A549 (cell line): ENCODE results near the gene BBS4. TPM values are rescaled to one million over a fixed set of nuclear protein-coding genes. Genes with fewer than 3 reads are reported as not detected.

Experiments
- ATAC-seq, 2 experiments: fragments of 200-7000 bp in 1 of 2; fragments of >200 bp in 1 of 2; cut with Nextera tagmentation in 1 of 2; cut with Tn5 transposase in 1 of 2; 3 replicates each; pipeline versions ENCODE4 v1.8.0 to v1.9.1; 2018 to 2020; ENCODE audit warnings: mild to moderate bottlenecking in 1 of 2, moderate library complexity in 1 of 2
- CTCF ChIA-PET: fragments of 300-600 bp; sonication (Branson Sonifier 250); formaldehyde crosslinking; extraction: SDS; loops from one replicate; lab custom pipeline; 2021; ENCODE audit warnings: antibody characterized with exemption, inconsistent platforms; lab: Yijun Ruan, JAX
- POLR2A ChIA-PET: fragments of 350-600 bp; formaldehyde crosslinking; extraction: SDS; loops from one replicate; lab custom pipeline; 2021; ENCODE audit warnings: antibody characterized with exemption, inconsistent platforms; lab: Yijun Ruan, JAX
- DNase-seq, 2 experiments: peaks; one replicate each; pipeline versions ENCODE4 v3.0.0 to v3.0.0-alpha.2; 2011 to 2016; ENCODE audit warnings: low read depth in 1 of 2, low spot score in 1 of 2
- FAIRE-seq: peaks from 2 replicates; lab custom pipeline; 2011; peaks lifted over from hg19 to GRCh38; lab: Jason Lieb, UNC
- H3K27ac ChIP-seq, 2 experiments: fragments of >200 bp; sonication (Bioruptor Twin); formaldehyde crosslinking; 3 replicates each; pipeline ENCODE4 v1.5.1; 2016 to 2017
- H3K4me1 ChIP-seq: fragments of >200 bp; sonication (Bioruptor Twin); formaldehyde crosslinking; 3 replicates; pipeline ENCODE4 v1.6.1; 2016
- H3K4me2 ChIP-seq: fragments of >200 bp; sonication (Bioruptor Twin); formaldehyde crosslinking; 3 replicates; pipeline ENCODE4 v1.6.1; 2016
- H3K4me3 ChIP-seq: fragments of >200 bp; sonication (Bioruptor Twin); formaldehyde crosslinking; 3 replicates; pipeline ENCODE4 v1.5.1; 2016
- H3K9me3 ChIP-seq: fragments of >200 bp; sonication (Bioruptor Twin); formaldehyde crosslinking; 3 replicates; pipeline ENCODE4 v1.6.1; 2016
- CHD2 ChIP-seq: fragments of 150-350 bp; IDR thresholded peaks from 2 replicates; pipeline ENCODE4 v1.6.1; 2014; ENCODE audit warnings: low read length; ENCODE audit not compliant: partially characterized antibody
- CHD4 ChIP-seq: fragments of 200-600 bp; sonication (generic); IDR thresholded peaks from 2 replicates; pipeline ENCODE4 v1.6.1; 2016; ENCODE audit warnings: antibody characterized with exemption, mild to moderate bottlenecking, borderline replicate concordance
- EHF ChIP-seq: fragments of 250-450 bp; sonication (Bioruptor Pico); IDR thresholded peaks from 2 replicates; pipeline ENCODE4 v1.5.0; 2020; ENCODE audit warnings: mild to moderate bottlenecking
- EHMT2 ChIP-seq: fragments of 200-600 bp; sonication (generic); IDR thresholded peaks from 2 replicates; pipeline ENCODE4 v1.6.1; 2016; ENCODE audit warnings: antibody characterized with exemption, low read depth, mild to moderate bottlenecking, moderate library complexity
- FOSB ChIP-seq: fragments of 250-450 bp; sonication (Bioruptor Pico); IDR thresholded peaks from 2 replicates; pipeline ENCODE4 v1.5.0; 2020; ENCODE audit warnings: mild to moderate bottlenecking, moderate library complexity
- GATA3 ChIP-seq: IDR thresholded peaks from 2 replicates; pipeline ENCODE4 v1.6.1; 2012; ENCODE audit warnings: borderline replicate concordance
- HOXB13 ChIP-seq: fragments of 250-450 bp; sonication (Bioruptor Pico); IDR thresholded peaks from 2 replicates; pipeline ENCODE4 v1.5.0; 2020; ENCODE audit warnings: low read depth, mild to moderate bottlenecking, moderate library complexity
- JUN ChIP-seq, 2 experiments: fragments of >200 bp; sonication (Bioruptor Twin); formaldehyde crosslinking; IDR thresholded peaks; 2 replicates in 1 of 2; 3 replicates in 1 of 2; pipeline ENCODE4 v1.6.1; 2016 to 2017
- KDM1A ChIP-seq: fragments of 200-600 bp; sonication (generic); IDR thresholded peaks from 2 replicates; pipeline ENCODE4 v1.6.1; 2016; ENCODE audit warnings: low read depth, mild to moderate bottlenecking
- KDM5A ChIP-seq: fragments of 200-600 bp; sonication (generic); IDR thresholded peaks from 2 replicates; pipeline ENCODE4 v1.6.1; 2016; ENCODE audit warnings: antibody characterized with exemption, mild to moderate bottlenecking
- PHF8 ChIP-seq: fragments of 200-600 bp; sonication (generic); IDR thresholded peaks from 2 replicates; pipeline ENCODE4 v1.6.1; 2016; ENCODE audit warnings: low read depth, mild to moderate bottlenecking, antibody characterized with exemption, moderate library complexity, borderline replicate concordance
- POLR2A ChIP-seq: IDR thresholded peaks from 2 replicates; pipeline ENCODE4 v1.6.1; 2012; ENCODE audit warnings: mild to moderate bottlenecking, low read length
- RAD21 ChIP-seq, 2 experiments: fragments of >200 bp in 1 of 2; sonication (Bioruptor Twin) in 1 of 2; formaldehyde crosslinking in 1 of 2; IDR thresholded peaks in 1 of 2; conservative IDR thresholded peaks in 1 of 2; 2 replicates in 1 of 2; 3 replicates in 1 of 2; pipeline ENCODE4 v1.6.1; 2012 to 2018; ENCODE audit warnings: inconsistent platforms in 1 of 2
- SMC3 ChIP-seq: fragments of >200 bp; sonication (Bioruptor Twin); formaldehyde crosslinking; IDR thresholded peaks from 3 replicates; pipeline ENCODE4 v1.6.1; 2018; ENCODE audit warnings: inconsistent platforms
- TP53 ChIP-seq: fragments of 250-450 bp; sonication (Bioruptor Pico); IDR thresholded peaks from 2 replicates; pipeline ENCODE4 v1.5.0; 2021; ENCODE audit warnings: mild to moderate bottlenecking, moderate library complexity
- WGBS: methylation state at CpG from one replicate; pipeline ENCODE4 v1.1.6; 2017; ENCODE audit errors: missing lambda C conversion rate; 5-methylcytosine and 5-hydroxymethylcytosine counted together
- polyA minus RNA-seq: library from RNA; depleted of rRNA, polyadenylated mRNA; stranded (reverse); fragments of >200 nt; gene quantifications from 2 replicates; pipeline ENCODE4 v1.2.3, GENCODE V29; 2011; rRNA and poly(A)+ RNA removed
- polyA plus RNA-seq, 4 experiments: library from polyadenylated mRNA; depleted of rRNA in 3 of 4; stranded (reverse); fragments of >200 nt; fragmentation: RNase III in 1 of 4; extraction: RNeasy Plus Mini Kit Qiagen cat#74134 plus additional on column Dnase treatment in 1 of 4; gene quantifications; 2 replicates in 3 of 4; 3 replicates in 1 of 4; pipeline ENCODE4 v1.2.3, GENCODE V29; 2011 to 2017
- TF ChIP-seq, protein P1 (sequence below): IDR thresholded peaks from 2 replicates; pipeline ENCODE4 v1.6.1; 2012
- TF ChIP-seq, protein P2 (sequence below): fragments of 250-450 bp; sonication (Bioruptor Pico); IDR thresholded peaks from 2 replicates; pipeline ENCODE4 v1.5.0; 2020; ENCODE audit warnings: low read depth, mild to moderate bottlenecking, moderate library complexity
- TF ChIP-seq, protein P3 (sequence below): fragments of 150-350 bp; IDR thresholded peaks from 2 replicates; pipeline ENCODE4 v1.6.1; 2014; ENCODE audit warnings: low read depth, mild to moderate bottlenecking, low read length
- TF ChIP-seq, protein P4 (sequence below): fragments of >200 bp; sonication (Bioruptor Twin); formaldehyde crosslinking; IDR thresholded peaks from 3 replicates; pipeline ENCODE4 v1.6.1; 2016
- TF ChIP-seq, protein P5 (sequence below): fragments of 200-600 bp; sonication (generic); IDR thresholded peaks from 2 replicates; pipeline ENCODE4 v1.6.1; 2016; ENCODE audit warnings: antibody characterized with exemption, mild to moderate bottlenecking, moderate library complexity
- TF ChIP-seq, protein P6 (sequence below): IDR thresholded peaks from 2 replicates; pipeline ENCODE4 v1.6.1; 2012
- TF ChIP-seq, protein P7 (sequence below): fragments of >200 bp; sonication (Bioruptor Twin); formaldehyde crosslinking; IDR thresholded peaks from 3 replicates; pipeline ENCODE4 v1.5.1; 2016

Gene BBS4, protein sequence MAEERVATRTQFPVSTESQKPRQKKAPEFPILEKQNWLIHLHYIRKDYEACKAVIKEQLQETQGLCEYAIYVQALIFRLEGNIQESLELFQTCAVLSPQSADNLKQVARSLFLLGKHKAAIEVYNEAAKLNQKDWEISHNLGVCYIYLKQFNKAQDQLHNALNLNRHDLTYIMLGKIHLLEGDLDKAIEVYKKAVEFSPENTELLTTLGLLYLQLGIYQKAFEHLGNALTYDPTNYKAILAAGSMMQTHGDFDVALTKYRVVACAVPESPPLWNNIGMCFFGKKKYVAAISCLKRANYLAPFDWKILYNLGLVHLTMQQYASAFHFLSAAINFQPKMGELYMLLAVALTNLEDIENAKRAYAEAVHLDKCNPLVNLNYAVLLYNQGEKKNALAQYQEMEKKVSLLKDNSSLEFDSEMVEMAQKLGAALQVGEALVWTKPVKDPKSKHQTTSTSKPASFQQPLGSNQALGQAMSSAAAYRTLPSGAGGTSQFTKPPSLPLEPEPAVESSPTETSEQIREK
- 40.4 and 43.3 TPM in 2 replicates for polyA plus RNA-seq (2011; rRNA removed)
- 13.8 and 16.9 TPM in 2 replicates for polyA plus RNA-seq (2012; cell fraction: cytosol; rRNA removed)
- polyA plus RNA-seq (2012; cell fraction: nucleus; rRNA removed) = 16.4 and 27.5 TPM in 2 replicates
- polyA plus RNA-seq (2017; fragmentation: RNase III; extraction: RNeasy Plus Mini Kit Qiagen cat#74134 plus additional on column Dnase treatment) = 22.4 to 25.4 TPM (median 22.6 TPM) in 3 replicates
- polyA minus RNA-seq = 27.6 and 33.7 TPM in 2 replicates

DNA sequence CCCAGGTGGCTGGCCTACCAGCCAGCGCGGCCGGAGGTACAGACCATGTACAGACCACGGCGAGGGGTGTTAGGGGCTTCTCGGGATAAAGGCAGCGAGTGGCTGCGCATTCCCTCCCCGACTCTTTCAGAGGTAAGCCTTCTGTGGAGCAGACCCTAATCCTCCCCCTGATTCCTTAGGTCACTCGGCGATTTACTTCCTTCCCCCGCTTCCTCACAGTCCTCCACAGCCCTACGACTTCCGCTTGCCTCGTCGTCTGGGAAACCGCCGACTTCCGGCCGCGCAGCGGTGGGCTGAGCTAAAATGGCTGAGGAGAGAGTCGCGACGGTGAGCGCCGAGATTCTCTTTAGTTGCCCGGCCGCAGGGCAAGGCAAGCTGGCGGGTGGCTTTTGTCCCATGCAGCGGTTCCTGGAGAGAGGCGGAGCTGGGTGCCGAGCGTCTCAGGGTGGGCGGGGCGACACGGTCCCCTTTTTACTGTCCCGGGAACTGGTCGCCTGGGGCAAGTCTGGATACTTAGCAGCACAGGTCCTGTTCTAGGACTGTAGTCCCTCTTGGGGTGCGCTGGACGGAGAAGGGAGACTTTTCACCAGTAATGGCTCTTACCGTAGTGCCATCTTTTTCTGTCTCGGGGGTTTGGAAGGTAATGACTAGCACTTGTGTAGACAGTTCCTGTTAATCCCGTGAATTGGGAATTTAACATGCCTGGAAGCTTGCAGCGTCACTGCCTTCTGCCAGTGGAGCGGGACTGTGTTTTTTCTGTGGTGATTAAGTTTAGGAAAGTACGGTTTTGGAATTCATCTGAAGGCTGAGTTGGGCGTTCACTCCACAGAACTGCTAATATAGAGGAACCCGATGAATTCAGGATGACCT, at the start of gene BBS4, which contains the start of gene HIGD2B:
BBS4 (plus strand) TSS at position 283 of the 870 bp plus-strand sequence; CDS start at position 304, 21 bp downstream.
HIGD2B (minus strand) TSS at position 258 of the 870 bp plus-strand sequence. CDS start 9,808 bp downstream, outside the sequence.
- H3K4me2 ChIP-seq = peak within 1 kb of the TSS; percentile 87
- ChIA-PET POLR2A (interaction anchor here (0.5 to 2.1 kb wide), 12 partner anchors 9 to 1712 kb away, joined by 3 to 8 read pairs (median 4); partner anchors contain the start of gene HEXA), CTCF (interaction anchor here (0.6 to 2.2 kb wide), 7 partner anchors 11 to 266 kb away, joined by 3 to 9 read pairs (median 6); no protein-coding TSS in a partner anchor)
- TF ChIP-seq FOSB (CRISPR knock-in tag) = no peak
- TF ChIP-seq SMC3 = no peak
- TF ChIP-seq RAD21 (conservative IDR thresholded peaks at IDR 0.05 in 1 of 2, IDR thresholded peaks at IDR 0.05 in 1 of 2) = no peak
- TF ChIP-seq, protein P1, sequence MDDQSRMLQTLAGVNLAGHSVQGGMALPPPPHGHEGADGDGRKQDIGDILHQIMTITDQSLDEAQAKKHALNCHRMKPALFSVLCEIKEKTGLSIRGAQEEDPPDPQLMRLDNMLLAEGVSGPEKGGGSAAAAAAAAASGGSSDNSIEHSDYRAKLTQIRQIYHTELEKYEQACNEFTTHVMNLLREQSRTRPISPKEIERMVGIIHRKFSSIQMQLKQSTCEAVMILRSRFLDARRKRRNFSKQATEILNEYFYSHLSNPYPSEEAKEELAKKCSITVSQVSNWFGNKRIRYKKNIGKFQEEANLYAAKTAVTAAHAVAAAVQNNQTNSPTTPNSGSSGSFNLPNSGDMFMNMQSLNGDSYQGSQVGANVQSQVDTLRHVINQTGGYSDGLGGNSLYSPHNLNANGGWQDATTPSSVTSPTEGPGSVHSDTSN = 0 out of 2 replicates have a peak, but pooled peaks have one; percentile 3
- TF ChIP-seq HOXB13 (CRISPR knock-in tag) = 0 out of 2 replicates have a peak, but pooled peaks have one; percentile 7
- TF ChIP-seq, protein P2, sequence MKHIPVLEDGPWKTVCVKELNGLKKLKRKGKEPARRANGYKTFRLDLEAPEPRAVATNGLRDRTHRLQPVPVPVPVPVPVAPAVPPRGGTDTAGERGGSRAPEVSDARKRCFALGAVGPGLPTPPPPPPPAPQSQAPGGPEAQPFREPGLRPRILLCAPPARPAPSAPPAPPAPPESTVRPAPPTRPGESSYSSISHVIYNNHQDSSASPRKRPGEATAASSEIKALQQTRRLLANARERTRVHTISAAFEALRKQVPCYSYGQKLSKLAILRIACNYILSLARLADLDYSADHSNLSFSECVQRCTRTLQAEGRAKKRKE = 0 out of 2 replicates have a peak, but pooled peaks have one; percentile 39
- TF ChIP-seq, protein P3, sequence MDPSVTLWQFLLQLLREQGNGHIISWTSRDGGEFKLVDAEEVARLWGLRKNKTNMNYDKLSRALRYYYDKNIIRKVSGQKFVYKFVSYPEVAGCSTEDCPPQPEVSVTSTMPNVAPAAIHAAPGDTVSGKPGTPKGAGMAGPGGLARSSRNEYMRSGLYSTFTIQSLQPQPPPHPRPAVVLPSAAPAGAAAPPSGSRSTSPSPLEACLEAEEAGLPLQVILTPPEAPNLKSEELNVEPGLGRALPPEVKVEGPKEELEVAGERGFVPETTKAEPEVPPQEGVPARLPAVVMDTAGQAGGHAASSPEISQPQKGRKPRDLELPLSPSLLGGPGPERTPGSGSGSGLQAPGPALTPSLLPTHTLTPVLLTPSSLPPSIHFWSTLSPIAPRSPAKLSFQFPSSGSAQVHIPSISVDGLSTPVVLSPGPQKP = 0 out of 2 replicates have a peak, but pooled peaks have one; percentile 41
- TF ChIP-seq, protein P4, sequence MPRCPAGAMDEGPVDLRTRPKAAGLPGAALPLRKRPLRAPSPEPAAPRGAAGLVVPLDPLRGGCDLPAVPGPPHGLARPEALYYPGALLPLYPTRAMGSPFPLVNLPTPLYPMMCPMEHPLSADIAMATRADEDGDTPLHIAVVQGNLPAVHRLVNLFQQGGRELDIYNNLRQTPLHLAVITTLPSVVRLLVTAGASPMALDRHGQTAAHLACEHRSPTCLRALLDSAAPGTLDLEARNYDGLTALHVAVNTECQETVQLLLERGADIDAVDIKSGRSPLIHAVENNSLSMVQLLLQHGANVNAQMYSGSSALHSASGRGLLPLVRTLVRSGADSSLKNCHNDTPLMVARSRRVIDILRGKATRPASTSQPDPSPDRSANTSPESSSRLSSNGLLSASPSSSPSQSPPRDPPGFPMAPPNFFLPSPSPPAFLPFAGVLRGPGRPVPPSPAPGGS = peak; percentile 92; the same call in 2 of the 3 replicates
- TF ChIP-seq KDM1A = no peak
- TF ChIP-seq, protein P5, sequence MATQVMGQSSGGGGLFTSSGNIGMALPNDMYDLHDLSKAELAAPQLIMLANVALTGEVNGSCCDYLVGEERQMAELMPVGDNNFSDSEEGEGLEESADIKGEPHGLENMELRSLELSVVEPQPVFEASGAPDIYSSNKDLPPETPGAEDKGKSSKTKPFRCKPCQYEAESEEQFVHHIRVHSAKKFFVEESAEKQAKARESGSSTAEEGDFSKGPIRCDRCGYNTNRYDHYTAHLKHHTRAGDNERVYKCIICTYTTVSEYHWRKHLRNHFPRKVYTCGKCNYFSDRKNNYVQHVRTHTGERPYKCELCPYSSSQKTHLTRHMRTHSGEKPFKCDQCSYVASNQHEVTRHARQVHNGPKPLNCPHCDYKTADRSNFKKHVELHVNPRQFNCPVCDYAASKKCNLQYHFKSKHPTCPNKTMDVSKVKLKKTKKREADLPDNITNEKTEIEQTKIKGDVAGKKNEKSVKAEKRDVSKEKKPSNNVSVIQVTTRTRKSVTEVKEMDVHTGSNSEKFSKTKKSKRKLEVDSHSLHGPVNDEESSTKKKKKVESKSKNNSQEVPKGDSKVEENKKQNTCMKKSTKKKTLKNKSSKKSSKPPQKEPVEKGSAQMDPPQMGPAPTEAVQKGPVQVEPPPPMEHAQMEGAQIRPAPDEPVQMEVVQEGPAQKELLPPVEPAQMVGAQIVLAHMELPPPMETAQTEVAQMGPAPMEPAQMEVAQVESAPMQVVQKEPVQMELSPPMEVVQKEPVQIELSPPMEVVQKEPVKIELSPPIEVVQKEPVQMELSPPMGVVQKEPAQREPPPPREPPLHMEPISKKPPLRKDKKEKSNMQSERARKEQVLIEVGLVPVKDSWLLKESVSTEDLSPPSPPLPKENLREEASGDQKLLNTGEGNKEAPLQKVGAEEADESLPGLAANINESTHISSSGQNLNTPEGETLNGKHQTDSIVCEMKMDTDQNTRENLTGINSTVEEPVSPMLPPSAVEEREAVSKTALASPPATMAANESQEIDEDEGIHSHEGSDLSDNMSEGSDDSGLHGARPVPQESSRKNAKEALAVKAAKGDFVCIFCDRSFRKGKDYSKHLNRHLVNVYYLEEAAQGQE = peak; percentile 42; the same call in 1 of the 2 replicates
- 0 out of 2 replicates have a peak, but pooled peaks have one; percentile 3 for TF ChIP-seq TP53
- TF ChIP-seq, protein P6, sequence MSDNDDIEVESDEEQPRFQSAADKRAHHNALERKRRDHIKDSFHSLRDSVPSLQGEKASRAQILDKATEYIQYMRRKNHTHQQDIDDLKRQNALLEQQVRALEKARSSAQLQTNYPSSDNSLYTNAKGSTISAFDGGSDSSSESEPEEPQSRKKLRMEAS = peak; percentile 78; the same call in 1 of the 2 replicates
- TF ChIP-seq, protein P7, sequence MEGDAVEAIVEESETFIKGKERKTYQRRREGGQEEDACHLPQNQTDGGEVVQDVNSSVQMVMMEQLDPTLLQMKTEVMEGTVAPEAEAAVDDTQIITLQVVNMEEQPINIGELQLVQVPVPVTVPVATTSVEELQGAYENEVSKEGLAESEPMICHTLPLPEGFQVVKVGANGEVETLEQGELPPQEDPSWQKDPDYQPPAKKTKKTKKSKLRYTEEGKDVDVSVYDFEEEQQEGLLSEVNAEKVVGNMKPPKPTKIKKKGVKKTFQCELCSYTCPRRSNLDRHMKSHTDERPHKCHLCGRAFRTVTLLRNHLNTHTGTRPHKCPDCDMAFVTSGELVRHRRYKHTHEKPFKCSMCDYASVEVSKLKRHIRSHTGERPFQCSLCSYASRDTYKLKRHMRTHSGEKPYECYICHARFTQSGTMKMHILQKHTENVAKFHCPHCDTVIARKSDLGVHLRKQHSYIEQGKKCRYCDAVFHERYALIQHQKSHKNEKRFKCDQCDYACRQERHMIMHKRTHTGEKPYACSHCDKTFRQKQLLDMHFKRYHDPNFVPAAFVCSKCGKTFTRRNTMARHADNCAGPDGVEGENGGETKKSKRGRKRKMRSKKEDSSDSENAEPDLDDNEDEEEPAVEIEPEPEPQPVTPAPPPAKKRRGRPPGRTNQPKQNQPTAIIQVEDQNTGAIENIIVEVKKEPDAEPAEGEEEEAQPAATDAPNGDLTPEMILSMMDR = no peak
- TF ChIP-seq GATA3 = peak; percentile 30; the same call in 1 of the 2 replicates
- TF ChIP-seq PHF8 = peak; percentile 93
- TF ChIP-seq CHD4 = no peak
- no peak; the same call in 1 of the 2 replicates for TF ChIP-seq KDM5A
- TF ChIP-seq POLR2A = peak; percentile 86
- TF ChIP-seq CHD2 = peak; percentile 52
- TF ChIP-seq EHMT2 = no peak
- 0 out of 2 replicates have a peak, but pooled peaks have one; percentile 4 for TF ChIP-seq EHF (CRISPR knock-in tag)
- TF ChIP-seq JUN (IDR thresholded peaks at IDR 0.05) = peak; percentile 85 to 95
- FAIRE-seq = peak; percentile 94
- H3K9me3 ChIP-seq = no peaks in the 10 kb centered on the region
- peaks cover 8% of the 10 kb centered on the region; the same call in 1 of the 3 replicates for H3K4me1 ChIP-seq
- H3K4me3 ChIP-seq = peak within 1 kb of the TSS; percentile 67
- ATAC-seq = peak; percentile 97 to 98
- peak; percentile 90 to 96 for DNase-seq
- WGBS = 1% methylated on average over 49 of the region's 49 CpGs
- peak within 1 kb of the TSS; percentile 88 to 89 for H3K27ac ChIP-seq
